Upper lobe of left lung (tissue), 6 donors: ENCODE measurements around the gene ZBTB7B. TPM values are rescaled to one million over a fixed set of nuclear protein-coding genes. Genes with fewer than 3 reads are reported as not detected.
A peak's percentile ranks its signal among the peaks of the same experiment; 100 is the strongest.

Experiments
- ATAC-seq, 2 donors: fragments of 200-7000 bp; cut with Tn5 transposase; one replicate each; pipeline ENCODE4 v1.9.1; 2022; ENCODE audit warnings: mild to moderate bottlenecking in 2 of 2, moderate library complexity in 2 of 2; ENCODE audit not compliant: low FRiP score in 2 of 2
- DNase-seq, 2 donors: peaks; one replicate each; pipeline ENCODE4 v3.0.0-alpha.2; 2019 to 2020
- H3K27ac ChIP-seq, 4 donors: fragments of 200-600 bp; sonication (generic); one replicate each; pipeline ENCODE4 v1.5.1; 2016 to 2019
- H3K27me3 ChIP-seq, 4 donors: fragments of 200-600 bp; sonication (generic); one replicate each; pipeline ENCODE4 v1.5.1; 2017 to 2019
- H3K36me3 ChIP-seq, 4 donors: fragments of 200-600 bp; sonication (generic); one replicate each; pipeline ENCODE4 v1.5.1; 2016 to 2019
- H3K4me1 ChIP-seq, 4 donors: fragments of 200-600 bp; sonication (generic); one replicate each; pipeline ENCODE4 v1.5.1; 2018 to 2019
- H3K4me3 ChIP-seq, 4 donors: fragments of 200-600 bp; sonication (generic); one replicate each; pipeline ENCODE4 v1.5.1; 2017 to 2019; ENCODE audit warnings: mild to moderate bottlenecking in 2 of 4, moderate library complexity in 1 of 4
- H3K9me3 ChIP-seq, 4 donors: fragments of 200-600 bp; sonication (generic); one replicate each; pipeline ENCODE4 v1.5.1; 2018 to 2019
- EP300 ChIP-seq, 4 donors: sonication (generic); formaldehyde crosslinking; IDR thresholded peaks; one replicate each; pipeline ENCODE4 v1.5.1; 2017; ENCODE audit warnings: antibody characterized with exemption in 4 of 4, control low read depth in 2 of 4
- POLR2A ChIP-seq, 4 donors: fragments of 450-650 bp; IDR thresholded peaks; one replicate each; pipeline ENCODE4 v1.5.1; 2016 to 2017; ENCODE audit warnings: antibody characterized with exemption in 4 of 4, mild to moderate bottlenecking in 2 of 4
- POLR2AphosphoS5 ChIP-seq, 2 donors: sonication (generic); formaldehyde crosslinking; IDR thresholded peaks; one replicate each; pipeline ENCODE4 v1.5.1; 2017; ENCODE audit warnings: antibody characterized with exemption in 2 of 2
- WGBS, 2 donors: methylation state at CpG; one replicate each; pipeline ENCODE4 v1.1.5; 2017 to 2018; 5-methylcytosine and 5-hydroxymethylcytosine counted together
- total RNA-seq, 6 donors: library from RNA; depleted of rRNA in 4 of 6; stranded (reverse); fragments of >200 nt in 4 of 6; gene quantifications; one replicate each; pipeline versions ENCODE4 v1.1.0 to v1.2.1, GENCODE V29; 2016 to 2021
- TF ChIP-seq, protein P1 (sequence below), 6 experiments: fragments of 450-650 bp in 4 of 6; fragments of 200-600 bp in 2 of 6; sonication (generic) in 2 of 6; IDR thresholded peaks; one replicate each; pipeline ENCODE4 v1.5.1; 2016 to 2019; ENCODE audit warnings: antibody characterized with exemption in 6 of 6
- donor health status: DM: no; HTN: no; CAD: no; lungs with moderate emphysema.
- donor health status: DM: no; HTN: yes; CAD: no; lungs with severe emphysema.

ZBTB7B gene
- total RNA-seq, 6 donors from 2014 or later: 43.9 to 88.2 (median 66.2) TPM

DNA sequence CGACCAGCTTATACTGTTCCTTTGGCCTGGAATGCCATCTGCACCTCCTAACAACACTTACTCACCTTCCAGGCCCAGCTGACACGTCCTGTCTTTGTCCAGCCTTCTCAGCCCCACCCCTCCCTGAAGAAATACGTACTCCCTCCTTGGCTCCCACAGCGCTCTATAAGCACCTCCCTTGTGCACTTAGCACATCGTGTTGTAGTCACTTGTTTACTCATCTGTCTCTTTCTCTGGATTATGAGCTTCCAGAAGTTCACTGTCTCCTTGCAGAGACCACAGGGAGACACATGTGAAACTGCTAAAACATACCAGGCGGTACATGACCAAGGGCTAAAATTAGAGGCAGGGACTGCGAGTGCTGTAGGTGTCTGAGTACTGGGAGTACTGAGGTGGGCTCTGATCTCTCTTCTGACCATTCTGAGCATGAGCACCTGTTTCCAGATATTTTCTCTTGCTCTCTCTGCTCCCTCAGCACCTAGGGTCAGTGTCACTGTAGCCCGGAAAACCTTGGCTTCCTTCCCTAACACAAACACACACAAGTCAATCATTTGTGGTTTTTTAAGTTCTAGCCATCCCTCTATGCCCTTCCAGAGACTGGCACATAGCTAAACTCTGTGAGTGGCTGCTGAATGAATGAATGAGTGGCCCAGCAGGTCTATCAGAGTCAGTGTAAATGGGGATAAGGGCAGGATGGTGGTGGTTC, 36.2 kb downstream of the ZBTB7B start:
- TF ChIP-seq, protein P1, sequence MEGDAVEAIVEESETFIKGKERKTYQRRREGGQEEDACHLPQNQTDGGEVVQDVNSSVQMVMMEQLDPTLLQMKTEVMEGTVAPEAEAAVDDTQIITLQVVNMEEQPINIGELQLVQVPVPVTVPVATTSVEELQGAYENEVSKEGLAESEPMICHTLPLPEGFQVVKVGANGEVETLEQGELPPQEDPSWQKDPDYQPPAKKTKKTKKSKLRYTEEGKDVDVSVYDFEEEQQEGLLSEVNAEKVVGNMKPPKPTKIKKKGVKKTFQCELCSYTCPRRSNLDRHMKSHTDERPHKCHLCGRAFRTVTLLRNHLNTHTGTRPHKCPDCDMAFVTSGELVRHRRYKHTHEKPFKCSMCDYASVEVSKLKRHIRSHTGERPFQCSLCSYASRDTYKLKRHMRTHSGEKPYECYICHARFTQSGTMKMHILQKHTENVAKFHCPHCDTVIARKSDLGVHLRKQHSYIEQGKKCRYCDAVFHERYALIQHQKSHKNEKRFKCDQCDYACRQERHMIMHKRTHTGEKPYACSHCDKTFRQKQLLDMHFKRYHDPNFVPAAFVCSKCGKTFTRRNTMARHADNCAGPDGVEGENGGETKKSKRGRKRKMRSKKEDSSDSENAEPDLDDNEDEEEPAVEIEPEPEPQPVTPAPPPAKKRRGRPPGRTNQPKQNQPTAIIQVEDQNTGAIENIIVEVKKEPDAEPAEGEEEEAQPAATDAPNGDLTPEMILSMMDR (IDR thresholded peaks at IDR 0.05): no peak
- TF ChIP-seq POLR2AphosphoS5 (IDR thresholded peaks at IDR 0.05) (no peak), POLR2A (IDR thresholded peaks at IDR 0.05) (no peak), EP300 (IDR thresholded peaks at IDR 0.05) (no peak)
- H3K9me3 ChIP-seq: no peaks in the 10 kb centered on the region
- peak overlapping the region in 1 of 4 donors; percentile 16 for H3K27ac ChIP-seq
- no peak overlapping the region for H3K4me3 ChIP-seq
- WGBS, 2 donors: 30 to 34% methylated on average over 8 of the region's 8 CpGs
- DNase-seq: peak in 1 of 2 donors; percentile 60
- ATAC-seq: peak in 1 of 2 donors; percentile 70
- H3K36me3 ChIP-seq: no peaks in the 10 kb centered on the region
- H3K4me1 ChIP-seq: peaks cover 7 to 15% (median 12%) of the 10 kb centered on the region in 4 donors
- no peaks in the 10 kb centered on the region for H3K27me3 ChIP-seq

DNA sequence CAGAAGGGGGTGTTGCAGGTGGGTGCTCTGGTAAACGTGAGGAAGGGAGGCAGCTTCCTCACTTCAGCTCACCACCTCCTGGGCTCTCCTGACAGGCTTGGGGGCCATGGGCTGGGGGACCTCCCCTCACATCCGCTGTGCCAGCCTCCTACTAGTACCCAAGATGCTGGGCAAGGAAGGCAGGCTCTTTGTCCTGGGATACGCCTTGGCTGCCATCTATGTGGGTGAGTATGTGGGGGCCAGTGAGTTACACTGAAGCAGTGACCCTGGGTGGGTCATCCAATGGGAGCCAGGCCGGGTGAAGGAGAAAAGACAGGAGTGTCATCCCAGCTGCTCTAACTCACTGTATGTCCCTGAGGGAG, 36.7 kb downstream of the ZBTB7B start:
- 71% methylated on average over 4 of the region's 4 CpGs for WGBS, 2 donors
- TF ChIP-seq, protein P1 (IDR thresholded peaks at IDR 0.05): no peak
- no peak for TF ChIP-seq POLR2AphosphoS5 (IDR thresholded peaks at IDR 0.05)
- no peak for TF ChIP-seq POLR2A (IDR thresholded peaks at IDR 0.05)
- TF ChIP-seq EP300 (IDR thresholded peaks at IDR 0.05): no peak
- no peak for ATAC-seq
- Histone ChIP-seq H3K36me3 (no peaks in the 10 kb centered on the region), H3K27ac (no peak overlapping the region), H3K4me1 (peaks cover 9 to 18% (median 14%) of the 10 kb centered on the region in 4 donors), H3K27me3 (no peaks in the 10 kb centered on the region), H3K9me3 (no peaks in the 10 kb centered on the region), H3K4me3 (no peak overlapping the region)
- no peak for DNase-seq

DNA sequence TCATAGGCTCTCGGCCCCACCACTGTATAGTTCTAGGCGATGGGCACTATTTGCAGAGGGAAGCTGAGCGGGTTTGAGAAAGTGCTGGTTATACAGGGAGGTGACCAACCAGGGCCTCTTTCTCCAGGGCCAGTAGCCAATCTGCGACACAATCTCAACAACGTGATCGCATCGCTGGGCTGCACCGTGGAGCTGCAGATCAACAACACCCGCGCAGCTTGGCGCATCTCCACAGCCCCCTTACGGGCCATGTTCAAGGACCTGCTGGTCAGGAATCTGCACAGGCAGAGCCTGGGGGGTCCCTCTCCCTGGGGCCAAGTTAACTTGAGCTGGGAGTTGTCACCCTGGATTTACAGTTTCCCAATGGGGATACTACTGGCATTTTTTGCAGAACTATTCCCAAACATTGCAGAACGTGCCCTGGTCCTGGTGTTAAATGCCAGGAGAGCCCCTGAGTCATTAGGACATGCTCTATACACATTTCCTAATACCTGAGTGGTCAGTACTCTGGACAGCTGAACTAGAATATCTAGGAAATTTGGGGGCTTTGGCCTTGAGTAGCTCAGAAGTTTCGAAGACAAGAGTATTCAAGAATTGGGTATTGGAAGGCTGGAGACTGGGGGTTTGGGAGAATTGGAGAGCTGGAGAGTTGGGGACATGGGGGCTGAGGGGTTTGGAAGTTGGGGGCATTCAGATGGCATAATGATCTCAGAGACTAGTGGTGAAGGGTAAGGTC, 37.9 kb downstream of the ZBTB7B start:
- no peaks in the 10 kb centered on the region for H3K27me3 ChIP-seq

DNA sequence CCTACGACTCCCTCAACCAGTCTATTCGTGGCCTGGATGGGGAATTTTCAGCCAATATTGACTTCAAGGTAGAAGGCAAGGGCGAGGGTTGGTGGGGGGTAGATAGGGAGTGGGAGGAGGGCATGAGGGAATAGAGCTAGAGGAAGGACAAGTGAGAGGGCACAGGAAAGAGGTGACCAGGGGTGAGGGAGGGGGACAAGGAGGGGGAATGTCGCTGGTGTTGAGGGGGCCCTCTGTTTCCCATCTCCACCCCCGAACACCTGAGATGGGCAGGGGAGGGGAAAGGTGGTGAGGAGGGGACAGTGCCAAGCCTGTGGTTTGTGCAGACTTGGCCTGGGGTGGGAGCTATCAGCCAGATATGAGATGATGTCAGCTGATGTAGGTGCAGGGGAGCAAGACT, 40.2 kb downstream of the ZBTB7B start:
- peaks cover 19 to 29% (median 25%) of the 10 kb centered on the region in 4 donors for H3K4me1 ChIP-seq
- WGBS, 2 donors: 72 to 81% methylated on average over 5 of the region's 5 CpGs
- TF ChIP-seq EP300 (IDR thresholded peaks at IDR 0.05): no peak
- no peak for TF ChIP-seq POLR2A (IDR thresholded peaks at IDR 0.05)
- no peak for TF ChIP-seq POLR2AphosphoS5 (IDR thresholded peaks at IDR 0.05)
- TF ChIP-seq, protein P1 (IDR thresholded peaks at IDR 0.05): no peak
- no peaks in the 10 kb centered on the region for H3K27me3 ChIP-seq
- H3K4me3 ChIP-seq: no peak overlapping the region
- ATAC-seq (no peak), DNase-seq (no peak)
- no peaks in the 10 kb centered on the region for H3K9me3 ChIP-seq
- no peak overlapping the region for H3K27ac ChIP-seq
- H3K36me3 ChIP-seq: no peaks in the 10 kb centered on the region

More for the DNA sequence above, 37.9 kb downstream of the ZBTB7B start:
- Histone ChIP-seq H3K27ac (no peak overlapping the region), H3K9me3 (no peaks in the 10 kb centered on the region), H3K36me3 (no peaks in the 10 kb centered on the region), H3K4me3 (no peak overlapping the region), H3K4me1 (peaks cover 19 to 29% (median 24%) of the 10 kb centered on the region in 4 donors)
- WGBS, 2 donors: 87 to 90% methylated on average over 14 of the region's 14 CpGs
- ATAC-seq (no peak), DNase-seq (no peak)
- no peak for TF ChIP-seq POLR2A (IDR thresholded peaks at IDR 0.05)
- TF ChIP-seq, protein P1 (IDR thresholded peaks at IDR 0.05): no peak
- no peak for TF ChIP-seq EP300 (IDR thresholded peaks at IDR 0.05)
- TF ChIP-seq POLR2AphosphoS5 (IDR thresholded peaks at IDR 0.05): no peak
